Stimulated activated CD4-positive, alpha-beta T cell treated with anti-CD3 and anti-CD28 coated beads, Interleukin-2, amount 100 ng/mL, for 48 hours (primary cell): ENCODE results near the gene MKKS.

Source experiments
- DNase-seq, 2 donors: peaks; one replicate each; pipeline ENCODE4 v3.0.0-alpha.2; 2020

MKKS gene

GRCh38 chr20:10367693-10367942, 66.4 kb downstream of the MKKS start:
- no peak for DNase-seq

GRCh38 chr20:10366898-10367692, 66.9 kb downstream of the MKKS start:
- no peak for DNase-seq

- DNase-seq, result no peak
Measured at GRCh38 chr20:10362674-10363073, 71.3 kb downstream of the MKKS start.

- DNase-seq, result no peak
Measured at GRCh38 chr20:10360878-10361277, 73.1 kb downstream of the MKKS start.

- no peak for DNase-seq
Measured at GRCh38 chr20:10359621-10360040, 74.4 kb downstream of the MKKS start.

- no peak for DNase-seq
Measured at GRCh38 chr20:10357974-10358373, 76.0 kb downstream of the MKKS start.

GRCh38 chr20:10357061-10357708, 76.8 kb downstream of the MKKS start:
- no peak for DNase-seq

- DNase-seq, result no peak
Measured at GRCh38 chr20:10356628-10357027, 77.4 kb downstream of the MKKS start.

GRCh38 chr20:10352934-10353824, 80.8 kb downstream of the MKKS start:
- no peak for DNase-seq
